Neural cell (in vitro differentiated cells): ENCODE measurements around the gene PPP1R14B.

ENCODE experiments used
- TF ChIP-seq, protein P1 (sequence below): fragments of 450-650 bp; IDR thresholded peaks from 2 replicates; pipeline ENCODE4 v1.5.1; 2014; ENCODE audit warnings: antibody characterized with exemption, mild to moderate bottlenecking, moderate library complexity; ENCODE audit not compliant: poor library complexity, severe bottlenecking
- TF ChIP-seq, protein P2 (sequence below): IDR thresholded peaks from 2 replicates; pipeline ENCODE4 v1.6.1; 2012; ENCODE audit warnings: borderline replicate concordance

DNA sequence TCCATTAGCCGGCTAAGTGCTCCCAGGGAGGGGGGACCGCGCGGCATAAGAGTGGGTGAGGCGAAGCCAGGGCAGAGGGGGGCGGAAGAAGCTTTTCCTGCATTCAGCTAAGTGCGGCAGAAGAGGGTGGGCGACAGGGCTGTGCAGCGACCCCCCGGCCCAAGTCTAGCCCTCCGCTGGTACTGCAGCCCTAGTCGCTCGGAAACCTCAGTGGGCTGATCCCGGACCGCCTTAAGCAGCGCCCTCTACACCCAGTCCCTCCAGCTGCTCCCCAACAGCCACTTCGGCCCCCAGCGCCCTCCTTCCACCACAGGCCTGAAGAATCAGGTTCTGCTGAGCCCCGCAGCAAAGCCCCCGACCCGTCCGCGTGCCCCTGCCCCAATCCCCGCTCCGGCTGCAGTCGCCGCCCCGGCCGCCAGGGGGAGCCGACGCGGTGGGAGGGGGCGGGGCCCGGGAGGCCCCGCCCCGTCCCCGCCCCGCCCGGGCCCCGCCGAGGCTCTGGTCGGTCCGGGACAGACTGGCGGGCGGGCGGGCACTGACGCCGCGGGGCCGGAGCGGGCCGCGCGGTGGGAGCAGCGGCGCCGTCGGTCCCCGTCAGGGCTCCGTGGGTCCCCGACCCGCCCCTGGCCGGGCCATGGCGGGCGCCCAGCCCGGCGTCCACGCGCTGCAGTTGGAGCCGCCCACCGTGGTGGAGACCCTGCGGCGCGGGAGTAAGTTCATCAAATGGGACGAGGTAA, 4.4 kb upstream of the PPP1R14B start, which contains the start of gene PLCB3:
- TF ChIP-seq, protein P1, sequence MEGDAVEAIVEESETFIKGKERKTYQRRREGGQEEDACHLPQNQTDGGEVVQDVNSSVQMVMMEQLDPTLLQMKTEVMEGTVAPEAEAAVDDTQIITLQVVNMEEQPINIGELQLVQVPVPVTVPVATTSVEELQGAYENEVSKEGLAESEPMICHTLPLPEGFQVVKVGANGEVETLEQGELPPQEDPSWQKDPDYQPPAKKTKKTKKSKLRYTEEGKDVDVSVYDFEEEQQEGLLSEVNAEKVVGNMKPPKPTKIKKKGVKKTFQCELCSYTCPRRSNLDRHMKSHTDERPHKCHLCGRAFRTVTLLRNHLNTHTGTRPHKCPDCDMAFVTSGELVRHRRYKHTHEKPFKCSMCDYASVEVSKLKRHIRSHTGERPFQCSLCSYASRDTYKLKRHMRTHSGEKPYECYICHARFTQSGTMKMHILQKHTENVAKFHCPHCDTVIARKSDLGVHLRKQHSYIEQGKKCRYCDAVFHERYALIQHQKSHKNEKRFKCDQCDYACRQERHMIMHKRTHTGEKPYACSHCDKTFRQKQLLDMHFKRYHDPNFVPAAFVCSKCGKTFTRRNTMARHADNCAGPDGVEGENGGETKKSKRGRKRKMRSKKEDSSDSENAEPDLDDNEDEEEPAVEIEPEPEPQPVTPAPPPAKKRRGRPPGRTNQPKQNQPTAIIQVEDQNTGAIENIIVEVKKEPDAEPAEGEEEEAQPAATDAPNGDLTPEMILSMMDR, result peak; percentile 74
- TF ChIP-seq, protein P2, sequence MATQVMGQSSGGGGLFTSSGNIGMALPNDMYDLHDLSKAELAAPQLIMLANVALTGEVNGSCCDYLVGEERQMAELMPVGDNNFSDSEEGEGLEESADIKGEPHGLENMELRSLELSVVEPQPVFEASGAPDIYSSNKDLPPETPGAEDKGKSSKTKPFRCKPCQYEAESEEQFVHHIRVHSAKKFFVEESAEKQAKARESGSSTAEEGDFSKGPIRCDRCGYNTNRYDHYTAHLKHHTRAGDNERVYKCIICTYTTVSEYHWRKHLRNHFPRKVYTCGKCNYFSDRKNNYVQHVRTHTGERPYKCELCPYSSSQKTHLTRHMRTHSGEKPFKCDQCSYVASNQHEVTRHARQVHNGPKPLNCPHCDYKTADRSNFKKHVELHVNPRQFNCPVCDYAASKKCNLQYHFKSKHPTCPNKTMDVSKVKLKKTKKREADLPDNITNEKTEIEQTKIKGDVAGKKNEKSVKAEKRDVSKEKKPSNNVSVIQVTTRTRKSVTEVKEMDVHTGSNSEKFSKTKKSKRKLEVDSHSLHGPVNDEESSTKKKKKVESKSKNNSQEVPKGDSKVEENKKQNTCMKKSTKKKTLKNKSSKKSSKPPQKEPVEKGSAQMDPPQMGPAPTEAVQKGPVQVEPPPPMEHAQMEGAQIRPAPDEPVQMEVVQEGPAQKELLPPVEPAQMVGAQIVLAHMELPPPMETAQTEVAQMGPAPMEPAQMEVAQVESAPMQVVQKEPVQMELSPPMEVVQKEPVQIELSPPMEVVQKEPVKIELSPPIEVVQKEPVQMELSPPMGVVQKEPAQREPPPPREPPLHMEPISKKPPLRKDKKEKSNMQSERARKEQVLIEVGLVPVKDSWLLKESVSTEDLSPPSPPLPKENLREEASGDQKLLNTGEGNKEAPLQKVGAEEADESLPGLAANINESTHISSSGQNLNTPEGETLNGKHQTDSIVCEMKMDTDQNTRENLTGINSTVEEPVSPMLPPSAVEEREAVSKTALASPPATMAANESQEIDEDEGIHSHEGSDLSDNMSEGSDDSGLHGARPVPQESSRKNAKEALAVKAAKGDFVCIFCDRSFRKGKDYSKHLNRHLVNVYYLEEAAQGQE, result no peak
